ENCODE measurements around the gene ENTPD6.

The ENTPD6 gene

GRCh38 chr20:25188218-25188617, 7.3 kb upstream of the ENTPD6 start:
- no peak for DNase-seq (ENCODE audit: low read depth)

- DNase-seq (ENCODE audit: low read depth), result no peak
These were observed 4.5 kb upstream of the ENTPD6 start for GRCh38 chr20:25191051-25191450.

GRCh38 chr20:25191689-25192088, 3.8 kb upstream of the ENTPD6 start:
- DNase-seq (ENCODE audit: low read depth), result no peak

GRCh38 chr20:25193843-25194242, 1.7 kb upstream of the ENTPD6 start:
- no peak for DNase-seq (ENCODE audit: low read depth)

GRCh38 chr20:25194333-25194972, 1.1 kb upstream of the ENTPD6 start:
- no peak for DNase-seq (ENCODE audit: low read depth)

GRCh38 chr20:25195962-25196785, 662 bp downstream of the ENTPD6 start:
- no peak for DNase-seq (ENCODE audit: low read depth)

- no peak for DNase-seq (ENCODE audit: low read depth)
These were observed 1.2 kb downstream of the ENTPD6 start for GRCh38 chr20:25196786-25197120.

GRCh38 chr20:25197183-25197869, 1.8 kb downstream of the ENTPD6 start:
- DNase-seq (ENCODE audit: low read depth), result no peak

- DNase-seq (ENCODE audit: low read depth), result no peak
These were observed 2.3 kb downstream of the ENTPD6 start for GRCh38 chr20:25197870-25198190.

- DNase-seq (ENCODE audit: low read depth), result no peak
These were observed 3.3 kb downstream of the ENTPD6 start for GRCh38 chr20:25198663-25199383.

GRCh38 chr20:25199473-25200260, 4.2 kb downstream of the ENTPD6 start:
- no peak for DNase-seq (ENCODE audit: low read depth)

GRCh38 chr20:25203089-25203488, 7.6 kb downstream of the ENTPD6 start:
- no peak for DNase-seq (ENCODE audit: low read depth)

GRCh38 chr20:25203871-25204320, 8.4 kb downstream of the ENTPD6 start:
- no peak for DNase-seq (ENCODE audit: low read depth)

GRCh38 chr20:25204550-25205276, 9.2 kb downstream of the ENTPD6 start:
- no peak for DNase-seq (ENCODE audit: low read depth)

- no peak for DNase-seq (ENCODE audit: low read depth)
These were observed 10.0 kb downstream of the ENTPD6 start for GRCh38 chr20:25205277-25206062.

GRCh38 chr20:25206063-25206403, 10.5 kb downstream of the ENTPD6 start:
- no peak for DNase-seq (ENCODE audit: low read depth)

- DNase-seq (ENCODE audit: low read depth), result no peak
These were observed 11.0 kb downstream of the ENTPD6 start for GRCh38 chr20:25206548-25206947.

- no peak for DNase-seq (ENCODE audit: low read depth)
These were observed 11.8 kb downstream of the ENTPD6 start for GRCh38 chr20:25207149-25207959.

- no peak for DNase-seq (ENCODE audit: low read depth)
These were observed 12.5 kb downstream of the ENTPD6 start for GRCh38 chr20:25207960-25208534.
